SK-N-SH (cell line): Measurements from ENCODE around the gene C19orf12.

Experiments used
- EZH2phosphoT487 ChIP-seq: fragments of 200-600 bp; sonication (generic); IDR thresholded peaks from 2 replicates; pipeline ENCODE4 v1.6.1; 2017; ENCODE audit warnings: low read depth, mixed run types, mild to moderate bottlenecking, antibody characterized with exemption, moderate library complexity, borderline replicate concordance
- NRF1 ChIP-seq: IDR thresholded peaks from 2 replicates; pipeline ENCODE4 v1.6.1; 2012; ENCODE audit warnings: low read depth, mild to moderate bottlenecking, low read length
- TEAD4 ChIP-seq: IDR thresholded peaks from 2 replicates; pipeline ENCODE4 v1.4.0; 2012; ENCODE audit warnings: mild to moderate bottlenecking, borderline replicate concordance; ENCODE audit not compliant: insufficient read depth

- TF ChIP-seq NRF1 (no peak), EZH2phosphoT487 (no peak), TEAD4 (no peak)
Measured at GRCh38 chr19:29724102-29724641, 9.1 kb upstream of the C19orf12 start.
